ENCODE measurements around the gene RUFY1. TPM values are rescaled to one million over a fixed set of nuclear protein-coding genes. Genes with fewer than 3 reads are reported as not detected.

Gene RUFY1
- total and polyA plus RNA-seq, 9 of the 15 experiments (the other 6 are each of a cell fraction or from before 2014, with no cell fraction given): 5.0 to 41.7 (median 29.6) TPM

GRCh38 chr5:179623906-179624741 is 73.8 kb downstream of the RUFY1 start (continued):
- no peak for TF ChIP-seq ZNF174 (CRISPR knock-in tag; IDR thresholded peaks at IDR 0.05)
- TF ChIP-seq HDAC1 (IDR thresholded peaks at IDR 0.05): no peak; a peak in 1 of 4 replicates
- TF ChIP-seq CEBPG (CRISPR knock-in tag; IDR thresholded peaks at IDR 0.05): no peak
- TF ChIP-seq CEBPG (tag; conservative IDR thresholded peaks at IDR 0.05 in 1 of 2, IDR thresholded peaks at IDR 0.05 in 1 of 2): no peak
- TF ChIP-seq XRCC5 (IDR thresholded peaks at IDR 0.05; ENCODE audit: low read depth, low read length): no peak
- 0 out of 2 replicates have a peak, but pooled peaks have one; percentile 22 for TF ChIP-seq OTX1 (CRISPR knock-in tag; IDR thresholded peaks at IDR 0.05)
- TF ChIP-seq ZNF695 (CRISPR knock-in tag; IDR thresholded peaks at IDR 0.05): peak; percentile 61; the same call in 1 of the 2 replicates
- no peak for TF ChIP-seq SETDB1 (IDR thresholded peaks at IDR 0.05; ENCODE audit: low read length)
- TF ChIP-seq SUPT5H (IDR thresholded peaks at IDR 0.05): peak; percentile 14
- TF ChIP-seq TAF15 (IDR thresholded peaks at IDR 0.05; ENCODE audit: low read depth, low read length): no peak
- no peak for TF ChIP-seq FOS (IDR thresholded peaks at IDR 0.05; ENCODE audit: extremely low read depth, insufficient read length)
- TF ChIP-seq RAD51 (IDR thresholded peaks at IDR 0.05; ENCODE audit: borderline replicate concordance, low read depth): no peak
- TF ChIP-seq GMEB1 (CRISPR knock-in tag; IDR thresholded peaks at IDR 0.05): no peak
- no peak for TF ChIP-seq MEF2D (tag; conservative IDR thresholded peaks at IDR 0.05; ENCODE audit: low read depth)
- peak; percentile 80 for TF ChIP-seq TFAP4 (CRISPR knock-in tag; IDR thresholded peaks at IDR 0.05; ENCODE audit: borderline replicate concordance)
- TF ChIP-seq NEUROD1 (IDR thresholded peaks at IDR 0.05; ENCODE audit: borderline replicate concordance, low read depth, low read length, partially characterized antibody): no peak
- TF ChIP-seq SNAPC5 (CRISPR knock-in tag; IDR thresholded peaks at IDR 0.05): no peak
- no peak for TF ChIP-seq BCL6 (CRISPR knock-in tag; IDR thresholded peaks at IDR 0.05)
- no peak for TF ChIP-seq ZBTB26 (CRISPR knock-in tag; IDR thresholded peaks at IDR 0.05)
- peak; percentile 97 for TF ChIP-seq NFRKB (IDR thresholded peaks at IDR 0.05; ENCODE audit: low read depth)
- no peak for TF ChIP-seq NFXL1 (CRISPR knock-in tag; IDR thresholded peaks at IDR 0.05)
- TF ChIP-seq RFX7 (CRISPR knock-in tag; IDR thresholded peaks at IDR 0.05): no peak
- TF ChIP-seq CTBP1 (IDR thresholded peaks at IDR 0.05; ENCODE audit: borderline replicate concordance): peak; percentile 28; the same call in 1 of the 2 replicates
- no peak; the same call in 1 of the 2 replicates for TF ChIP-seq ZZZ3 (IDR thresholded peaks at IDR 0.05)
- peak; percentile 94 for TF ChIP-seq ZNF511 (CRISPR knock-in tag; IDR thresholded peaks at IDR 0.05)
- peak; percentile 25; the same call in 1 of the 2 replicates for TF ChIP-seq EGR1 (conservative IDR thresholded peaks at IDR 0.05)
